ENCODE measurements around the gene OFD1.

Gene OFD1

DNA sequence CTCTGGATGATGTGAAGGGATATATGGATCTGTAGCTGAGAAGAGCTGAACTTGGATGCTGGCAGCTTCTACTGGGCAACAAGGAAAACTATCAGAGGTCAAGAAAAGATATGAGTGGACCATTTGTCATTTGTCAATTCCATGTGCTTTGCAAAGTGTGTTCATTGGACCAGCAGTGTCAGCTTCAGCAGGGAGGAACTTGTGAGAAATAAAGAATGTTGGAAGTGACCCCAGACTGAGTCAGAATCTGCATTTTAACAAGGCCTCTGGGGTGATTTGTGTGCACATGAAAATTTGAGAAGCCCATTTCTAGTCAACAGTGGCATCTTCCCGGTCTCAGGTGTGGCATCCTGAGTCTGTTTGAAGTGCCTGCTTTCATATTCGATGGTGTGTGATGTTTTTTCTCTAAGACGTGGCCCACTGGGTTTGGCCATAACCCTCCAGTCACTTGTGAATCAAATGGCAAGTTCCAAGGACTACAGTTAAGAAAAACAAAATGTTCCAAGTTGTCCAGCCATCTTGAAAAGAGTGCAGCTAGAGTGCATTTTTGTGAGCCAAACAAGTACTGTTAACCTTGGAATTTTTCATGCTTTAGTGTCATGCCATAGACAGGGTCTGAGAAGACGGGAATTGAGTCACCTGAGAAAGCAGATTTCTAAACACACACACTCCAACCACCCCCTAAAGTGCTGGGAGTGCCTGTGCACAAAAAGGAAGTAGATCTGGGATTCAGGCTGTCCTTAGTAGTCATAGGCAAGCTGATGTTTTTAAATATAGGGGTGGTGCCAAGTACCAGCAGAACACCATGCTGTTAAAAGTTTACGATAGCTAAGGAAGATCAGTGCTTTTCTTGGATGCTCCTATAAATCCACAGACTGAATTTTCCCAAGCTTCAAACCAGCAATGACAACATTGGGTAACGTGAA is 55.9 kb downstream of the OFD1 start:
- DNase-seq (ENCODE audit: low read depth in 1 of 2, low spot score in 1 of 2): no peak

DNA sequence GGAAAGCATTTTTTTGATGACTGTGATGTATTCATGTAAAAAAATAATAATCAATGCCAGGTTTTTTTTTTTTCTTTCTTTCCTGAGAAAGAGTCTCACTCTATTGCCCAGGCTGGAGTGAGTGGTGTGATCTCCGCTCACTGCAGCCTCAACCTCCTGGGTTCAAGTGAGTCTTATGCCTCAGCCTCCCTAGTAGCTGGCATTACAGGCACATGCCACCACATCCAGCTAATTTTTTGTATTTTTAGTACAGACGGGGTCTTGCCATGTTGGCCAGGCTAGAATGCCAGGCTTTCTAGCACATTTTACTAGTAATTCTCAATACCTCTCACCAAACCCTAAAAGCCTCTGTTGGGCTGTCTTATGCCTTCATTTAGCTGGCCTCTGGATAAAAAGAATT is 56.6 kb downstream of the OFD1 start:
- no peak for DNase-seq (ENCODE audit: low read depth in 1 of 2, low spot score in 1 of 2)

DNA sequence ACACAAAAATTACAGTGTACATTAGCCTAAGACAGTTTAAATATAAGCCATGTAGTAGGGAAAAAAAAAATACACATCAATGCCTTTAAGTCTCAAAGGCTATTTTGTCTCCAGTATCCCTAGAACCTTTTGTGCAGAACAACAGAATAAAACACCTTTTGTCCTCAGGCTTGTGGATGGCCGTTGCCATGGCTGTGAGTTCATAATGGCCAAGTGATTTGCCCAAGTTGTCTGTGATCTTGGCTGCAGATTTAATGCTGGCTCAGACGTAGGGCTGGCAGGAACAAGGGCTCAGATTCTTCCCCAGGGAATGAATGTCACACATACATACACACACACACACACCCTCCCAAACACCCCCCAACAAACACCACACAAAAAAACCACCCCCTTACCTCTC is 57.0 kb downstream of the OFD1 start:
- DNase-seq (ENCODE audit: low read depth in 1 of 2, low spot score in 1 of 2): no peak

DNA sequence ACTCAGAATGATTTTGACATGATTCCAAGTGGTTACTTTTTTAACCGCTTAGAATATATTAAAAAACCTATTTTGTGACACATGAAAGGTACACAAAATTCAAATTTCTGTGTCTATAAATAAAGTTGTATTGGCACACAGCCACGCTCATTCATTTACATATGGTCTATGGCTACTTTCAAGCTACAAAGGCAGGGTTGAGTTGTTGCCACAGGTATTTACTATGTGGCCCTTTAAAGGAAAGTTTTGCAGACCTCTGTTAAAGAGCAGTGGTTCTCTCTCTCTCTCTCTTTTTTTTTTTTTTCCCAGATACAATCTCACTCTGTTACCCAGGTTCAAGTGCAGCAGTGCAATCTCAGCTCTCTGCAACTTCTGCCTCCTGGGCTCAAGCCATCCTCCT is 59.3 kb downstream of the OFD1 start:
- no peak for DNase-seq (ENCODE audit: low read depth in 1 of 2, low spot score in 1 of 2)

DNA sequence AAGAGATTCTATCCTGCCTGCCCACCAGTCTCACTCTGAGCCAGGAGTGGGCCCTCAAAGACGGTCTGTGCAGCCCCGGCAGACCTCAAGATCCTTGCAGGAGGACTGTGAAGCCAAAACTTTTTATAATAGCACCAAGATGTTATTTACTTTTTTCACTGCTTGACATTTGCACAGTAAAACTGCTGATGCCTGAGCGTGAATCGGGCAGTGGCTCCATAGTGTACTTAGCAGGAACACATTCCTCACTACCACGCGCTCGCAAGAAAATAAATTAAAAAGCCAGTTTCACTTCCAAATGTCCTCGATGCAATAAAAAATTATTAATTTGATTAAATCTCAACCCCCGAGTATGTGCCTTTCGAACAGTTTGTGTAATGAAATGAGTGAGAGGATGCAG is 59.9 kb downstream of the OFD1 start:
- DNase-seq (ENCODE audit: low read depth in 1 of 2, low spot score in 1 of 2): no peak

DNA sequence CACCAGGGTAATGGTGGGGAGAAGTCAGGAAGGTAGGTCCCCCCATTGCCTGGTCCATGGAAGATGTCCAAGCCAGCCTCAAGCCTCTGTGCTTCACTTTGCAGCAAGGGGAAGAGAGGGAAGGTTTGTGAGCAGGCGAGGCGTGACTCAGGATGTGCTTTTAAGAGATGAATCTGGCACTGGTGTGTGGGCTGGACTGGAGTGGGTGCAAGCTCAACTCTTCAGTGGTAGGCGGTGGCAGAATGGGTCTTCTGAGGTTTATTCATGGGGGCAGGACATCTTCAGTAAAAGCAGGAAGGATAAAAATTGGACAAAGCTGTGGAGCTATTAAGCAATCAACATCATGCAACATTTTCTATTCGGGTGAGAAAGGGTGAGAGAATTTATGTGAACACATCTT is 63.0 kb downstream of the OFD1 start:
- DNase-seq (ENCODE audit: low read depth in 1 of 2, low spot score in 1 of 2): no peak

DNA sequence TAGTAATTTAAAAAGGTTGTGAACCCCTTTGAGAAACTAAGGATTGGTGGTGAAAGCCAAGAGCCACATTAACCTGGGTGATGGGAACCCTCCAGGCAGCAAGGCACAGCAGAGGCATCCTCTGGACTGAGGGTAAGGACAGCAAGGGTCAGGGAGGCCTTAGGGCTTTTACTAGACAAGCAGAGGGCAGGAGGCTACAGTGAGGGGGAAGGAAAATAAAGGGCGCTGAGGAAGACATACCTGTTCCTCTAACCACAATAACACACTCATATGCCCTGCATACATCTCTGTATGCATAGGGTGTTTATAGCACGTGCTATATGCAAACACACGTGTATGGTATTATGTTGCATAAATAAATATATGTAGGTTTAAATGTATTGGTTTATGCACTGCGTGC is 63.6 kb downstream of the OFD1 start:
- no peak for DNase-seq (ENCODE audit: low read depth in 1 of 2, low spot score in 1 of 2)

DNA sequence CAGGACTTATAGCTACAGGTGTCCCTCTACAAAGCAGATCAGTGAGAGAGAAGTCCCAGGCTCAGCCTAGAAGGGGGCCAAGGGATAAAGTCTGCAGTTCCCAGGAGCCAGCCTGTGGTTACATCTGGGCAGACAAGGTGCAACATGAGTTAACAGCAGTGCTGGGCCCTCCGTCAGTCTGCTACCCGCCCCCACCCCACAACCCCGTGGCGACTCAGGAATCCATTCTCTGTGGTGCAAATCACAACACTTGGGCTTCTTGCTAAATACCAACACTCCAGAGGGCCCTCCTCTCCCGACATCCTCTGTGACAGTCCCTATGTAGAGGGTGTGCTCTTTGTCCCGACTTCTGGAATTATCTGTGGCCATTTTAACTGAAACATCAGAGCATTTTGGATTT is 68.6 kb downstream of the OFD1 start:
- DNase-seq (ENCODE audit: low read depth in 1 of 2, low spot score in 1 of 2): no peak

DNA sequence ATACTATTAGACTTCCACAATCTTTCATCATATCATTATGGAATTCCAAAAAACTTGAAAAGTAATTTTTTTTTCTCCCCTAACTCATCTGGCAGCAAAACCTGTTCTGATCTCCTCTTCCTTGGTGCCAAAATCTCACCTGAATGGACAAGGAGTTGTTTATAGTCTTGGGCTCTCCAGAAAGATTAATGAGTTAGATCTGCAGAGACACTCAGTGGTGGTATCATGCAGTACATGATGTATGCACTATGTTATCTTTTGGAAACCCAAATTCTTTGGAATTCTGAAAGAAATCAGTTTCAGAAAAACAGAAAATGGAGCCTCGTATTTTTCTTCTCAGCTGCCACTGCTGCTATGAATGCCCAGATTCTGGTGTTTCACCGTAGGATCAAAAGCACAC is 70.7 kb downstream of the OFD1 start:
- no peak for DNase-seq (ENCODE audit: low read depth in 1 of 2, low spot score in 1 of 2)

DNA sequence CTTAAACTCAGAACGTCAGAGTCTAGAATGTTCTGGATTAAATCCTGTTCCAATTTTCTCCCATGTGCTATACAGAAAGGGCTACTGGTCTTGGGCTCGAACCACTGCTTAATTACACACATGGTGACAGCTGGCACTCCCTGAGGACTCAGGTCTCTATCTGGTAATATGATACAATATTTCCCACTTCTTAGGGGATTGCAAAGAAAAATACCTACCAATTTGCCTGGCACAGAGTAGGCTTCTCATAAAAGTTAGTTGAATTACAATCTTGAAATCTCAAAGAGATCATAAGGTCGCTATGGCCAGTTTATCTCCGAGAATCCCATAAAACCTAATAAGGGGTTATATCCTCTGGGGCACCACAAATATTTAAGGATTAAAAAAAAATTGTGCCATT is 73.7 kb downstream of the OFD1 start:
- DNase-seq (ENCODE audit: low read depth in 1 of 2, low spot score in 1 of 2): no peak

DNA sequence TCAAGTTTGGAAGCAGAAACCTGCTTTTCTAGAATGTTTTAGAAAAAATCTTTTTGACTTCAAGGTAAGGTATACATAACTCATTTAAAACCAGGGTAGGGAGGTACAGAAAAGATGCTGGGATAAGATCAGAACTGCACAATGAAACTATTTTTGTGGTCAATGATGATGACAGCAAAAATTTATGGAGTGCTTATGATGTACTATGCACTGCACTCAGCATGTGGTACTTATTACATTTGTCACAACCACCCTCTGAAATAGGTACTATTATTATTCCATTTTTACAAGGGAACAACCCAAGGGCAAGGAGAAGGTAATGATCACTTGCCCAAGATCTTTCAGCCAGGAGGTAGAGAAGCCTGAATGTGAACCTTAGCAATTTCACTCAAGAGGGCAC is 74.3 kb downstream of the OFD1 start:
- DNase-seq (ENCODE audit: low read depth in 1 of 2, low spot score in 1 of 2): no peak

DNA sequence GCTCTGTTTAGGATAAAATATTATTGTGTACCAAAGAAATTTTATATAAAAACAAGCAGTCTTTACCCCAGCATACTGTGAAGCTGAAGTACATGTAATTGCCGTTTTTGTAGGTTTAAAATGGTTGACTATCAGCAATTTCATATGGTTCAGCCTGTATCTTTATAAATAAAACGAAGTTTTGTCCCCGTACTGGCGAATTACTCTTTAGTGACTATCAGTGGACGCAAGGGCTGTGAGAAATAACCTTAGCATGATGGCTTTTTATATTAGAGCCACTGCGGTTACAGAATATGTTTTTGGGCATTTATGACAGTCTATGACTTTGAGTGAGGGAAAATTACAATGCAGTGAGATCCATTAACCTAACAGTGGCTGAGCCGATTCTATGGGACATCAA is 81.1 kb downstream of the OFD1 start:
- no peak for DNase-seq (ENCODE audit: low read depth in 1 of 2, low spot score in 1 of 2)

DNA sequence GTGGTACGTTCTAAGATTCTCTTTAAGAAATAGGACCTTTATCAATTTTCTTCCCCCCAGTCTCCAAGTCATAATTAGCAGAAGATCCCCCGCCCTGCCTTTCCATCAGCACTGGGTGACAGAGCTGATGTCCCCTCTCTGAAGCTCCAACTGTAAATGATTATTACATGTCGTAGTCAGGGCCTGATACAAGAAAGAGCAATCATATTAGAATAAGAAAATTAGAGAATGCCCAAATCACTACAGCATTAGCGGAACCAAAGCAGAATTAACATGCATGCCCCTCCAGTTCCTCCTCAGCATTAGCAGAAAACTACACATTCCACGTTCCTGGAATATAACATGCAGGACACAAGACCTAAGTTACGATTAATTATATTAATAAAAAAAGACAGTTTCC is 81.6 kb downstream of the OFD1 start:
- no peak for DNase-seq (ENCODE audit: low read depth in 1 of 2, low spot score in 1 of 2)

DNA sequence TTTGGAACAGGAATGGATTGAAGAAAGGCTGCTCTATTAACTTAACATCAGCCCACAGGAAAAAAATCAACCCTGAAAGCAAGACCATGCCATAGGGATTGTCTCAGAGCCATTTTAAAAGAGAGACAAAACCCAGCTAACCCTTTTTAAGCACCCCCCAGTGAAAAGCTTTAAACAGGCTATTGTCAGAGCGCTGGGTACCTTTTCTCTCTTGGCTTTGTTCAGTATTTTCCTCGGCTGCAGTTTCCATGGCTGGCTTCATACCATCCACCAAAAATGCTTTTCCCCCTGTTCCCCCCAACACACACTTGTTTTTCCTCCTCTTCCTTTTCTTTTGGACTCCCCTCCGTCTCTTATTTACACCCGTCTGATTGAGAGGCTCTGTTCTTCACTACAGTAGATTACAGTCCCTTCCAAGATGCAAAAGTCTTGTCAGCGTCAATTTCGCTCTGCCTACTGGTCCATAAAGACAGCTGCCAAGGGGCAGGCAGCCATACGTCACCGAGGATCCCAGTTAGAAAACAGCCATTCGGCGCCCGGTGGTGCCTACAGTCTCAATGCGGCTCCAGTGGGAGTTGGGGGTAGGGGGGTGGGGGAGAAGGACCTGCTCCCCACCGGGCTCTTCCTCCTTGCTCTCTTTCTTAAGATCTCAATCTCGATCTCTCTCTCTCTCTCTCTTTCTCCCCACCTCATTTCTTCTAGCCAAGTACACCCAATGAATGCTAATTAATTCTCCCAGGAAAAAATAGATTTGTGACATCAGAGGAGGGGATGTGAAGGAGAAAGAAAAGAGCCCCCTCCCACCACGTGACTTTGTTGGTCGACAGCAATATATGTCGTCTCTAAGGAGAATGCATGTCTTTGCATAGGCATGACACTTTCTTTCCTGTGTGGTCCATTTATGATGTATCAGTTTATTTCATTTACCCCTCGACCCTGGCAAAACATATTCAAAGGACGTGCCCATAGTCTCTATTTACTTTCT is 82.4 kb downstream of the OFD1 start, which contains the start of gene GPM6B:
Gene GPM6B (minus strand): TSS at position 451 of the 985 bp plus-strand sequence. CDS start 189 bp downstream, at position 262.
- DNase-seq (ENCODE audit: low read depth in 1 of 2, low spot score in 1 of 2): no peak
